Measurements from ENCODE around the gene H6PD.

GRCh38 chr1:9248341-9249262, 14.0 kb downstream of the H6PD start:
- no peak for TF ChIP-seq CTCF (IDR thresholded peaks at IDR 0.05; ENCODE audit: insufficient read depth, low read length, poor library complexity, severe bottlenecking)
- TF ChIP-seq EZH2phosphoT487 (conservative IDR thresholded peaks at IDR 0.05; ENCODE audit: low read length), result no peak
